ENCODE results near the gene VAMP8.
"Not testable (repeated sequence)": the region's sequence is repeated elsewhere in the genome, so short reads cannot be mapped to it uniquely, and the experiment has no call there.

VAMP8 gene

DNA sequence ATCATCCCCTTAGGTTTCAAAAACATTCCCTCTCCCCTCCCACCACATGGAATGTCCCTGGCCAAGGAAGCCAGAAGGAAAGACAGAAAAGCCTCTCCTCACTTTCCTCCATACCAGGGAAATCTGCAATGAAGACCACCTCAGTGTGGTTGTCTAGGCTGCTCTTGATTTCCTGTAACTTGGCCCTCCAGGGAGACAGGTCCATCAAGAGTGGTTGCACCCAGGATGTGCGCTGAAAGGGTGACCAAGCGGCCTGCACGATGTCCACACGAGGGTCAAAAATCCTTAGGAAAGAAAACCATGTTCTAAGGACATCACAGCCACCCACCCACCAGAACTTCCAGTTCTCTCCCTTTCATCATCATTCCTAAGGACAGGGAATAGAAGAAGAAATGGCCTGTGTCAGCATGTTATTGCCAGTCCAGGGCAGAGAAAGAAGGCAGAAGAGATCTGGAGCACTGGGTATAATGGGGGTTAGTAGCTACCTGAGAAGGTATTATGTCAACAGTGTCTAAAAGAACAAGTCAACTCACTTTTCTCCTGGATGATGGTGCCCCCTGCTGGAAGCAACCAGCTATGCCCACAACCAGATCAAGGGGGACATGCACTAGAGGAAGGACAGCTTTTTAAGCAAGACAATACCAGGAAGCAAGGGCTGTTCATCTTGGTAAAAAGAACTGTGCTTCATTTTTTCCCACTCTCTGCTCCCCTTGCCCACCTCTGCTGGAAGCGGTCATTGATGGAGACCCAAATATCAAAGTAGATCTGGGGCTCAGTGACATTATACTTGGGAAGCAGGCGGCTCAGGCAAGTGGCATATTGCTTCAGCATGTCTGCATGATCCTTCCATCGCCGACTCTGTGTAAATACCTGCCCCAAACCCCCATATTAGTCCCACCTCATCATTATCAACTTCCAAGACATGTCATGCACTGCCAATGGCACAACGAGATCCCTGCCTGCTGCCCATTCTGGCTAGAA is 25.4 kb upstream of the VAMP8 start:
- H3K4me3 ChIP-seq (ENCODE audit: low read length): no peak overlapping the region
- peaks cover 72% of the 10 kb centered on the region for H3K36me3 ChIP-seq (ENCODE audit: insufficient read depth, low read length)
- H3K4me1 ChIP-seq (ENCODE audit: insufficient read depth, low read length): no peaks in the 10 kb centered on the region
- H3K9me3 ChIP-seq (ENCODE audit: low read length): no peaks in the 10 kb centered on the region
- H2AFZ ChIP-seq (ENCODE audit: low read depth, low read length): no peak overlapping the region
- no peaks in the 10 kb centered on the region for H3K27me3 ChIP-seq (ENCODE audit: insufficient read depth, low read length)

DNA sequence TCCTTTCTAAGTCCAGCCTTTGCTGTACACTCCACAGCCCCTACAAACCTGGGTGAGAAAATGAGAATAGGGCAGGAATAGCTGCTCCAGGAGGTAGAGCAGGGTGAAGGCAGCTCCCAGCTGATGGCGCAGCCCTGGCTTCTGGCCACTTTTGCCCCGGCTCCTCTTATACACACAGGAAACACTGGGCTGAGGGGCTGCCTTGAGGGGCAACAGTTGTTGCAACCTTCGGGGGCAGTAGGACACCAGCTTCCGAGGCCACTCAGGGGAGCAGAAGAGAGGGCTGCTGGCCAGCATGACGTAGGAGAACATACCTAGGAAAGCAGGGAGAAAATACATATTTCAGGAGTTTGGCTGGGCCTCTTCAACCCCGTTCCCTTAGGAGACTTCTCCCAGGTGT is 24.2 kb upstream of the VAMP8 start:
- H3K9me3 ChIP-seq (ENCODE audit: low read length): no peaks in the 10 kb centered on the region
- H3K36me3 ChIP-seq (ENCODE audit: insufficient read depth, low read length): peaks cover 63% of the 10 kb centered on the region
- no peak overlapping the region for H3K4me3 ChIP-seq (ENCODE audit: low read length)
- no peak overlapping the region for H2AFZ ChIP-seq (ENCODE audit: low read depth, low read length)
- no peaks in the 10 kb centered on the region for H3K4me1 ChIP-seq (ENCODE audit: insufficient read depth, low read length)
- no peaks in the 10 kb centered on the region for H3K27me3 ChIP-seq (ENCODE audit: insufficient read depth, low read length)

DNA sequence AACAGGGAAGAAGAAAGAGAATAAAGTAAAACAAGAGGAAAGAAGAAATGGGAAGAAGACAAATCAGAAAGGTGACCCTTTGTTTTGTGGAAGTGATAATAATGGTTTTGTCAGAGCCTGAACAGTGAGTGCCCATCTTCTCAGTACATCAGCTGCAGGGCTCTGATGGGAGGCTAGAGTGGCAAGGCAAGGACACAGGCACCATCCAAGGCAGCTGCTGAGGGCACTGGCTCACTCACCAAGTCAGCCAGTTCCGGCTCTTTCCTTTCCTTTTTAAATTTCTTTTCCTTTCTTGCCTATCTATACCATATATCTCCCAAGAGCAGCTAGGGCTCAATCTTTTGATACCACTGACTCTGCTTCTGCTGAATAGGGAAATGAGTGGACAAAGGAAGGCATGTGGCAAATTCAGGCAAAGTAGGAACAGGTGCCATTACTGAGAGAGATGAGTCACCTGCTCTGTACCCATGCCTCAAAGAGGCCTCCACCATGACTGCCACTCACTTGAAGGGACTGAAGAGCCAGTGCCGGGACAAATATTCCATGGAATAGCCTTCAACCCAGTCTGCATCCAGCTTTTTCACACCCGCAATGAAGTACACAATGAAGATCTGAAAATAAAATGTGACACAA is 22.3 kb upstream of the VAMP8 start:
- Histone ChIP-seq H2AFZ (ENCODE audit: low read depth, low read length) (no peak overlapping the region), H3K36me3 (ENCODE audit: insufficient read depth, low read length) (peaks cover 60% of the 10 kb centered on the region), H3K4me1 (ENCODE audit: insufficient read depth, low read length) (no peaks in the 10 kb centered on the region), H3K4me3 (ENCODE audit: low read length) (no peak overlapping the region), H3K27me3 (ENCODE audit: insufficient read depth, low read length) (no peaks in the 10 kb centered on the region), H3K9me3 (ENCODE audit: low read length) (no peaks in the 10 kb centered on the region)

DNA sequence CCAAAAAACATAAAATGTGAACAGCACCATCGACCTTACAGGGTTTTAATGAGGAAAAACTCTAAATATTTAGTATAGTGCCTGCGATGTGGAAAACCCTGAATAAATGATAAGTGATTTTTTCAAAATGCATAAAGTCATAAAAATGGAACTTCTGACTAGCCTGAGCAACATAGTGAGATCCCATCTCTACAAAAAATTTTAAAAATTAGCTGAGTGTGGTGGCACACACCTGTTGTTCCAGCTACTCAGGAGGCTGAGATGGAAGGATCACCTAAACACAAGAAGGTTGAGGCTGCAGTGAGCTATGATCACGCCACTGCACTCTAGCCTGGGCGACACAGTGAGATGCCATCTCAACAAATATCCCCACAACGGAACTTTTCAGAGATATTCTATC is 20.3 kb upstream of the VAMP8 start:
- Histone ChIP-seq H3K4me3 (ENCODE audit: low read length) (no peak overlapping the region), H3K4me1 (ENCODE audit: insufficient read depth, low read length) (peaks cover 9% of the 10 kb centered on the region), H3K9me3 (ENCODE audit: low read length) (no peaks in the 10 kb centered on the region), H2AFZ (ENCODE audit: low read depth, low read length) (no peak overlapping the region), H3K36me3 (ENCODE audit: insufficient read depth, low read length) (peaks cover 42% of the 10 kb centered on the region), H3K27me3 (ENCODE audit: insufficient read depth, low read length) (no peaks in the 10 kb centered on the region)

DNA sequence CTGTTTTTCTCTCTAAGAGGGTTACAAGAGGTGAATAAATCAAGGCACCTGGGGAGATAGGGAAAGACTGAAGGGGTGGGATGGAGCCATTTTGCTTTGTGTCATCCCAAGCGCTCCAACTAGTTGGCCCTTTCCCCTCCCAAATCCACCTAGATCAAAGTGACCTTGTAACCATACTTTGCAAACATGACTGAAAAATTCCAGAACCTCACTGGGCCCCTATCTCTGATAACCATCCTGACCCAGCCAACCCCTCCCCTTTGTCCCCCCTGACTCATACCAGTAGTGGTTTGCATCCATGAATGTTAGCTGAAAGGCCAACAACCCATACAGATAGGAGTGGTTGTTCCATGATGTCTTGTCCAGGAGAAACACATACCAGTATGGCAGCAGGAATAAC is 19.2 kb upstream of the VAMP8 start:
- Histone ChIP-seq H3K4me3 (ENCODE audit: low read length) (no peak overlapping the region), H3K4me1 (ENCODE audit: insufficient read depth, low read length) (peaks cover 9% of the 10 kb centered on the region), H3K27me3 (ENCODE audit: insufficient read depth, low read length) (no peaks in the 10 kb centered on the region), H2AFZ (ENCODE audit: low read depth, low read length) (no peak overlapping the region), H3K9me3 (ENCODE audit: low read length) (no peaks in the 10 kb centered on the region), H3K36me3 (ENCODE audit: insufficient read depth, low read length) (peaks cover 31% of the 10 kb centered on the region)

DNA sequence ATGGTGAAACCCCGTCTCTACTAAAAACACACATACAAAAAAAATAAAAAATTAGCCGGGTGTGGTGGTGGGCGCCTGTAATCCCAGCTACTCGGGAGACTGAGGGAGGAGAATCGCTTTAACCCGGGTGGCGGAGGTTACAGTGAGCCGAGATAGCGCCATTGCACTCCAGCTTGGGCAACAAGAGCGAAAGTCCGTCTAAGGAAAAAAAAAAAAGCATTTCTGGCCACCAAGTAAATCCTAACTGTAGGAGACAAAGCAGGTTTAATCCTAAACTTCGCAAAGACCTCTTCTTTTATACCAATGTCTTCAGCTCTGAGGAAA is 17.0 kb upstream of the VAMP8 start:
- not testable (repeated sequence) for H3K9me3 ChIP-seq (ENCODE audit: low read length); H3K27me3 ChIP-seq (ENCODE audit: insufficient read depth, low read length); H2AFZ ChIP-seq (ENCODE audit: low read depth, low read length); H3K4me1 ChIP-seq (ENCODE audit: insufficient read depth, low read length)
- Histone ChIP-seq H3K4me3 (ENCODE audit: low read length) (peak overlapping the region; percentile 84), H3K36me3 (ENCODE audit: insufficient read depth, low read length) (peaks cover 16% of the 10 kb centered on the region)

DNA sequence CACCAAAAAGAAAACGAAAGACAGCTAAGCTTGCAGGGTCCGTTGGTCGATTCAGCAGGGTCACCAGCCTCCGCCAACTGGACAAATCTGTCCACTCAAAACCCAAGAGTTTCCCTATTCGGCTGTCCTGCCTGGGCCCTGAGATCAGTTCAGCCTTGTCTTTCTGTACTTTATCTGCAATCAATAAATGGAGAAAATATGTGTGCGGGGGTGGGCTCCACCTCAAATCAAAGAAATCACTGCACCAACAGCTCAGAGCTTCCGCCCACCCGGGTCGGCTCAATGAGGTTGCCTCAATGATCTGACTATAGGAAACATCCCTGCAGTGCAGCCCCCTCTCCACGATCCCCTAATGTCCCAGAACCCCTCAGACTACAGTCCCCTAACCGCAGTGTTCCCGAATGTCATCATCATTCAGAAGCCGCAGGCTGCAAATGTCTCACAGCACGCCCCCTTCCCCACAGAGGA is 16.5 kb upstream of the VAMP8 start:
- peak overlapping the region; percentile 84 for H3K4me3 ChIP-seq (ENCODE audit: low read length)
- H3K36me3 ChIP-seq (ENCODE audit: insufficient read depth, low read length): peaks cover 13% of the 10 kb centered on the region
- H3K9me3 ChIP-seq (ENCODE audit: low read length): no peaks in the 10 kb centered on the region
- H3K4me1 ChIP-seq (ENCODE audit: insufficient read depth, low read length): peaks cover 9% of the 10 kb centered on the region
- peak overlapping the region; percentile 50 for H2AFZ ChIP-seq (ENCODE audit: low read depth, low read length)
- H3K27me3 ChIP-seq (ENCODE audit: insufficient read depth, low read length): no peaks in the 10 kb centered on the region

DNA sequence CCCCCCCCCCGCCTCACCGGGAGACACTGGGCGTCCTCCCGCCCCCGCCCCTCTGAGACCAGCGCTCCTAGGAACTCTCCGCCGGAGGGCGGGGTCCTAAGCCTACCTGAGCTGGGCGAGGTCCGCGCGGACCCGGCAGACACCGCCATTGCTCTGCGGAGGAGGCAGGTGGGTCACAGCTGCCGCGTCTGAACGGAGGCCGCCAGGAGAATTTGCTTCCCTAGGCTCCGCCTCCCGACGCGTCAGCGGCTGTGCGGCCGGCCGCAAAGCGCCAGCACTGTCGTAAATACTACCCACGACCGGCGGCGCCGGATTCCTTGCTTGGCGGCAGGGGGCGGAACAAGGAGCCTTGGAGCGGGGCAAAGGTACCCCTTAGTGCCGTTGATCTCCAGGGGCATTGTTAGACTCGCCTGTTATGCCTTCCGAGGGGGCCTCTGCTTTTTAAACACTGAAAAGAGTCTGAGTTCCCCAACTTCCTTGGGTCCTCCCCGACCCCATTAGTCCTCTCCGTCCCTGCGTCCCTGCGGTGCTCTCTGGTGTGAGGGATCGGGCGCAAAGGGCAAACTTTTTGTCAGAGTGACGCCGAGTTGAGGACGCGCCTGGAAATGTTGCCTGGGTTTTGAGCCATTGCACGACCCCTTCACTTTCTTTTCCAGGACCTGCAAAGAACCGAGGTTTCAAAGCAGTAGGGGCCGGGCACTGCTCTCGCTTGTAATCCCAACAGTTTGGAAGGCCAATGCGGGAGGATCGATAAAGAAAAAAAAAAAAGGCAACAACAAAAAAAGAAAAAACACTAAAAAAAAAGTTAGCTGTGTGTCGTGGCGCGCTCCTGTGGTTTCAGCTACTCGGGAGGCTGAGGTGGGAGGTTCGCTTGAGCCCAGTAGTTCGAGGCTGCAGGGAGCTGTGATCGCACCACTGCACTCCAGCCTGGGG is 15.8 kb upstream of the VAMP8 start, which contains the start of gene GGCX:
GGCX (minus strand) TSS at position 214 of the 933 bp plus-strand sequence; CDS start at position 149, 65 bp downstream.
- peak within 1 kb of the TSS; percentile 50 for H2AFZ ChIP-seq (ENCODE audit: low read depth, low read length)
- H3K27me3 ChIP-seq (ENCODE audit: insufficient read depth, low read length): no peaks in the 10 kb centered on the region
- peaks cover 8% of the 10 kb centered on the region for H3K36me3 ChIP-seq (ENCODE audit: insufficient read depth, low read length)
- peaks cover 9% of the 10 kb centered on the region for H3K4me1 ChIP-seq (ENCODE audit: insufficient read depth, low read length)
- H3K4me3 ChIP-seq (ENCODE audit: low read length): peak within 1 kb of the TSS; percentile 84
- H3K9me3 ChIP-seq (ENCODE audit: low read length): no peaks in the 10 kb centered on the region

DNA sequence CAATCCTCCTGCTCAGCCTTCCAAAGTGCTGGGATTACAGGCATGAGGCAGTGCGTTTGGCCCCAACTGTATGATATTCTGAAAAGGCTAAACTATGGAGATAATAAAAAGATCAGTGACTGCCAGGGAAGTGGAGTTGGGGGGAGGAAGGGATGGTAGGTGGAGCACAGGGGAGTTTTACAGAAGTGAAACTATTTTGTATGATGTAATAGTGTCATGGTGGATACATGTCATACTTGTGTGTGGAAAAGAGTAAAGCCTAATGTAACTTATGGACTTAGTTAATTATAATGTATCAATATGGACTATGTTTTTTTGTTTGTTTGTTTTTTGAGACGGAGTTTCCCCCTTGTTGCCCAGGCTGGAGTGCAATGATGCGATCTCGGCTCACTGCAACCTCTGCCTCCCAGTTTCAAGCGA is 13.2 kb upstream of the VAMP8 start:
- Histone ChIP-seq H3K4me3 (ENCODE audit: low read length) (no peak overlapping the region), H3K27me3 (ENCODE audit: insufficient read depth, low read length) (no peaks in the 10 kb centered on the region), H3K36me3 (ENCODE audit: insufficient read depth, low read length) (no peaks in the 10 kb centered on the region), H3K4me1 (ENCODE audit: insufficient read depth, low read length) (peaks cover 9% of the 10 kb centered on the region), H2AFZ (ENCODE audit: low read depth, low read length) (no peak overlapping the region), H3K9me3 (ENCODE audit: low read length) (no peaks in the 10 kb centered on the region)

DNA sequence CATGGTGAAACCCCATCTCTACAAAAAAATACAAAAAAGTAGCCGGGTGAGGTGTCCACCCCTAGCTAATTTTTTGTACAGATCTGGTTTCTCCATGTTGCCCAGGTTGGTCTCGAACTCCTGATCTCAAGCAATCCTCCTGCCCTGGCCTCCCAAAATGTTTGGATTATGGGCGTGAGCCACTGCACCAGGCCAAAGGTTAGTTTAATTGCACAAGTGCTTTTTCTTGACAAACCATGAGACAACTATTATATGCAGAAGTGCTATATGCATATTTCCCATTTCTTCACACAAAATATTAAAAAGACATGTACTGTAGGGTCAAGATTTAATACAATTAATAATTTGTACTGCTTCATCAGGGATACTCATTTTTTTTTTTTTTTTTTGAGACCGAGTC is 11.1 kb upstream of the VAMP8 start:
- Histone ChIP-seq H2AFZ (ENCODE audit: low read depth, low read length) (no peak overlapping the region), H3K4me3 (ENCODE audit: low read length) (no peak overlapping the region), H3K36me3 (ENCODE audit: insufficient read depth, low read length) (no peaks in the 10 kb centered on the region), H3K27me3 (ENCODE audit: insufficient read depth, low read length) (no peaks in the 10 kb centered on the region), H3K4me1 (ENCODE audit: insufficient read depth, low read length) (peaks cover 2% of the 10 kb centered on the region), H3K9me3 (ENCODE audit: low read length) (no peaks in the 10 kb centered on the region)

DNA sequence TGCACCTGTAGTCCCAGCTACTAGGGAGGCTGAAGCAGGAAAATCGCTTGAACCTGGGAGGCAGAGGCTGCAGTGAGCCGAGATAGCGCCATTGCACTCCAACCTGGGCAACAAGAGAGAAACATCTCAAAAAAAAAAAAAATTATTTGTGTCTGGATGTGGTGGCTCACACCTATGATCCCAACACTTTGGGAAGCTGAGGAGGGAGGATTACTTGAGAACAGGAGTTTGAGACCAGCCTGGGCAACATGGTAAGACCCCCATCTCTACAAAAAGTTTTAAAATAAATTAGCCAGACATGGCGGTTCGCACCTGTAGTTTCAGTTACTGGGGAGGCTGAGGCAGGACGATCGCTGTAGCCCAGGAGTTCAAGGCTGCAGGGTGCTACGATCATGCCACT is 1.6 kb upstream of the VAMP8 start:
- H3K27me3 ChIP-seq (ENCODE audit: insufficient read depth, low read length): peaks cover 2% of the 10 kb centered on the region
- no peaks in the 10 kb centered on the region for H3K36me3 ChIP-seq (ENCODE audit: insufficient read depth, low read length)
- H3K4me3 ChIP-seq (ENCODE audit: low read length): no peak overlapping the region
- H2AFZ ChIP-seq (ENCODE audit: low read depth, low read length): no peak overlapping the region
- H3K4me1 ChIP-seq (ENCODE audit: insufficient read depth, low read length): peaks cover 26% of the 10 kb centered on the region
- no peaks in the 10 kb centered on the region for H3K9me3 ChIP-seq (ENCODE audit: low read length)

DNA sequence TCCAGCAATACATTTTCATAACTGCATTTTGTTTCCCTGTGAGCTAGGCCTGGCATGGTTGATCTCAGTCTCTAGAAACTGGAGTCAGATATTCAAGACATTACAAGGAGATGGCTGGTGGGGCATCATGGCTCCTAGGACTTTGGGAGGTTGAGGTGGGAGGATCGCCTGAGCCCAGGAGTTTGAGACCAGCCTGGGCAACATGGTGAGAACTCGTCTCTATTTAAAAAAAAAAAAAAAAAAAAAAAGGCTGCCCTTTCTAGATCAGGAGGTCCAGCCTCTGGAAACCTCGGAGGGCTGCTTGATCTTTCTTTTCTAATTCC is 362 bp upstream of the VAMP8 start:
- Histone ChIP-seq H3K36me3 (ENCODE audit: insufficient read depth, low read length) (no peaks in the 10 kb centered on the region), H3K9me3 (ENCODE audit: low read length) (no peaks in the 10 kb centered on the region), H3K27me3 (ENCODE audit: insufficient read depth, low read length) (no peaks in the 10 kb centered on the region), H3K4me3 (ENCODE audit: low read length) (no peak overlapping the region), H3K4me1 (ENCODE audit: insufficient read depth, low read length) (peaks cover 26% of the 10 kb centered on the region), H2AFZ (ENCODE audit: low read depth, low read length) (no peak overlapping the region)

All from neuron (in vitro differentiated cells).